ENCODE measurements around the gene SEC11A.
"Not testable (repeated sequence)": the region's sequence is repeated elsewhere in the genome, so short reads cannot be mapped to it uniquely, and the experiment has no call there.

SEC11A gene

DNA sequence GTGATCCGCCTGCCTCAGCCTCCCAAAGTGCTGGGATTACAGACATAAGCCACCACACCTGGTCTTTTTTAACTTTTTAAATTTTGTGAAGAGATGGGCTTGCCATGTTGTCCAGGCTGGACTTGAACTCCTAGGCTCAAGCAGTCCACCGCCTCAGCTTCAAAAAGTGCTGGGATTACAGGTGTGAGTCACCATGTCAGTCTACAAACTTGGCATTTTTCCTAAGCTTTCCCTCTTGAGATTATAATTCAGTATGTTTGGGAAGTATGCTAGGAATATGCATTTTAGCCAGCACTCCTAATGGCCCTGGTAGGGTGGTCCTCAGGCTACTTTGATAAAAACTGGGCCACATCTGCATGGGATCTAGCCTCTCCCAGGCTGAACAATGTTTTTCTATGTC is 66.2 kb downstream of the SEC11A start:
- DNase-seq (ENCODE audit: low read depth), result no peak
- H3K4me3 ChIP-seq (ENCODE audit: low read depth, low read length), result no peak overlapping the region

DNA sequence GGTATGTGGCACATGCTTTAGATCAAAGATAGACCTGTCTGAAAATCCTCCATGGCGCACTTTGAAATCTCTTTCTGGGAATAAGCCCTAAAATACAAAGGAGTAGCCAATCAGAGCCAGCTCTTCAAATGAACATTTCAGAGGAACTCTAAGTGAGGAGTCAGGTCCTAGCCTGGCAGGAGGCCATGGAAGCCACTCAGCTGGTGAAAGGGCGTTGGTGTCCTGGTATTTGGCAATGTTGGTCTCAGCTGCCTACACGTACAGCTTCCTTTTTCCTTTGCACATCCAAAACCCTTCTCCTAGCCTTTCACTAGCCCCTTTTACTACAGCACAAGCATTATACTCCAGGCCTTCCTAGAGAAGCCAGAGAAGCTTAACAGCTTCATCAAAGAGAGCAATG is 67.4 kb downstream of the SEC11A start:
- no peak for DNase-seq (ENCODE audit: low read depth)
- H3K4me3 ChIP-seq (ENCODE audit: low read depth, low read length), result no peak overlapping the region

- no peak overlapping the region for H3K4me3 ChIP-seq (ENCODE audit: low read depth, low read length)
- no peak for DNase-seq (ENCODE audit: low read depth)
Measured at GRCh38 chr15:84647726-84648125, 68.2 kb downstream of the SEC11A start.

- no peak overlapping the region for H3K4me3 ChIP-seq (ENCODE audit: low read depth, low read length)
- DNase-seq (ENCODE audit: low read depth), result no peak
Measured at GRCh38 chr15:84645997-84646396, 69.9 kb downstream of the SEC11A start.

DNA sequence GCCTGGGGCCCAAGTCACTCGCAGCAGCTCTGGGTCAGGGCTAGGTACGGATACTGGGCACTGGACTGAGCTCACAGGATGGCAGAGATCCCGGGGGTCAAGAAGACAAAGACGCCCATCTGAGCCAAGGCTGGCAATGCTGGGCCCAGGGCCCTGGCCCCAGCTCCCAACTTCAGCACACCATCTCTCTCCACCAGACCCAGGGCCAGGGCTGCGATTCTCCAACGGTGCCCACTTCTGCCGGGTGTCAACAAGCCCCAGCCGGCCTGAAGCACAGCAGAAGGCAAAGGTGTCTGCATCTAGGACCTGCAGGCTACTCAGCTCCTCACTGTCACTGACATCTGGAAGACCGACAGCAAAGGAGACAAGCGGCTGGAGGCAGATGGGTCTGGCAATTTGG is 70.4 kb downstream of the SEC11A start:
- no peak overlapping the region for H3K4me3 ChIP-seq (ENCODE audit: low read depth, low read length)
- no peak for DNase-seq (ENCODE audit: low read depth)

- no peak for DNase-seq (ENCODE audit: low read depth)
- no peak overlapping the region for H3K4me3 ChIP-seq (ENCODE audit: low read depth, low read length)
Measured at GRCh38 chr15:84643838-84644237, 72.1 kb downstream of the SEC11A start.

DNA sequence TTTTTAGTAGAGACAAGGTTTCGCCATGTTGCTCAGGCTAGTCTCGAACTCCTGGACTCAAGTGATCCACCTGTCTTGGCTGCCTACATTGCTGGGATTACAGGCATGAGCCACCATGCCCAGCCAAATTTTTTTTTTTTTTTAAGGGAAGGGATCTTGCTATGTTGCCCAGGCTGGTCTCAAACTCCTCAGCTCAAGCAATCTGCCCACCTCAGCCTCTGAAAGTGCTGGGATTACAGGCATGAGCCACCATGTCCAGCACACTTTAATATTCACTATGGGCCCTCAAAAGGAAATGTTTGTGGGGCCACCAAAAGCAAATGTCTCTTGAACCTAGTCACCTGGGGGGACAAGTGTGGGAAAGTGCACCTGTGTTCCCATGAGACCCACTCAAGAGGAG is 73.3 kb downstream of the SEC11A start:
- H3K4me3 ChIP-seq (ENCODE audit: low read depth, low read length); DNase-seq (ENCODE audit: low read depth): not testable (repeated sequence)

- not testable (repeated sequence) for DNase-seq (ENCODE audit: low read depth); H3K4me3 ChIP-seq (ENCODE audit: low read depth, low read length)
Measured at GRCh38 chr15:84641871-84642270, 74.1 kb downstream of the SEC11A start.

DNA sequence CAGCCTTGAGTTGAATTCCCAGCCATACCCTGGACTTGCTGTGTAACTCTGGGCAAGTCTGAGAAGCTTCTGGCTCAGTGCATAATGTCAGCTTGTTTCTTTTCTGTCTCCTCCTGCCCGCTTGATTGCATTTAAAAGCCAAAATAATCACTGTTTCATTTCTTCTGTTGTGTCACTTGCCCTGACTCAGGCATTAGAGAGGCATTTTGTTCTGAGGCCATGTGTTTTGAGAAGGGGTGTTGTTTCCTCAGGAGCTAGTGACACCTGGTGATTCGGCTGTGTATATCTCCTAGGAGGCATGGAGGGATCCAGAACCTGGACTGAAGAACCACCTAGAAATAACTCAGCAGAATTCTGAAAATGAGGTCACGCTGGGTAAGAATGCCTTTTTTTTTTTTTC is 77.8 kb downstream of the SEC11A start:
- DNase-seq (ENCODE audit: low read depth), result no peak
- H3K4me3 ChIP-seq (ENCODE audit: low read depth, low read length), result no peak overlapping the region

GRCh38 chr15:84634228-84634837 is 81.6 kb downstream of the SEC11A start:
- DNase-seq (ENCODE audit: low read depth), result no peak

GRCh38 chr15:84633311-84634227 is 82.4 kb downstream of the SEC11A start:
- H3K4me3 ChIP-seq (ENCODE audit: low read depth, low read length), result peak overlapping the region; percentile 70
- peak; percentile 38 for DNase-seq (ENCODE audit: low read depth)

More at GRCh38 chr15:84634228-84634837, 81.6 kb downstream of the SEC11A start:
- peak overlapping the region; percentile 70 for H3K4me3 ChIP-seq (ENCODE audit: low read depth, low read length)

DNA sequence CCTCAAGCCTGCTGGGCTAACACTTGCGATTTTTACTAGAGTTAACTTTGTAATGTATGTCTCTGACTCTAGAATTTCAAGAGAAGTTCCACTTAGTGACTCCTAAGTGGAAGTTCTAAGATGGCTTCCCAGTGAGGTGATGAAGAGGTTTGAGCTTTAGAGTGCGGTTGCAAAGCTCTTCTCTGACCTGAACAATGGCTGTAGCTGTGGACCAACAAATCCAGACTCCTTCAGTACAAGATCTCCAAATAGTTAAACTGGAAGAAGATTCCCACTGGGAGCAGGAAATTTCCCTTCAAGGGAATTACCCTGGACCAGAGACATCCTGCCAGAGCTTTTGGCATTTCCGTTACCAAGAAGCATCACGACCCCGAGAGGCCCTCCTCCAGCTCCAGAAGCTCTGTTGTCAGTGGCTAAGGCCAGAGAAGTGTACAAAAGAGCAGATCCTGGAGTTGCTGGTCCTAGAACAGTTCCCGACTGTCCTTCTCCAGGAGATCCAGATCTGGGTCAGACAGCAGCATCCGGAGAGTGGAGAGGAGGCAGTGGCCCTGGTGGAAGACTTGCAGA is 84.2 kb downstream of the SEC11A start:
- peak overlapping the region; percentile 70 for H3K4me3 ChIP-seq (ENCODE audit: low read depth, low read length)
- no peak for DNase-seq (ENCODE audit: low read depth)

DNA sequence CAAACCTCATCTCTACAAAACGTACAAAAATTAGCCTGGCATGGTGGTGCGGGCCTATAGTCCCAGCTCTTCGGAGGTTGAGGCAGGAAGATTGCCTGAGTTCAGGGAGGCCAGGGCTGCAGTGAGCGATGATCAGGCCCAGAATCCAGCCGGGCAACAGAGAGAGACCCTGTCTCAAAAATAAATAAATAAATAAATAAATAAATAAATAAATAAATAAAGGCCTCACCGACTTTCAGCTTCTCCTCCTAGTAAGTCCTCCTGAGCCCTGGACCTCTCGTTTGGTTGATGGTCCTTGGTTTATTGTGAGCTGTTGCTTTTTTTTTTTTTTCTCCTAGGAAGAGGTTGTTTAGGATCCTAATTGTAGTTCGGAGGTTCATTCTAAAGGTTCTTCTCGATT is 86.9 kb downstream of the SEC11A start:
- DNase-seq (ENCODE audit: low read depth), result no peak
- H3K4me3 ChIP-seq (ENCODE audit: low read depth, low read length), result no peak overlapping the region

DNA sequence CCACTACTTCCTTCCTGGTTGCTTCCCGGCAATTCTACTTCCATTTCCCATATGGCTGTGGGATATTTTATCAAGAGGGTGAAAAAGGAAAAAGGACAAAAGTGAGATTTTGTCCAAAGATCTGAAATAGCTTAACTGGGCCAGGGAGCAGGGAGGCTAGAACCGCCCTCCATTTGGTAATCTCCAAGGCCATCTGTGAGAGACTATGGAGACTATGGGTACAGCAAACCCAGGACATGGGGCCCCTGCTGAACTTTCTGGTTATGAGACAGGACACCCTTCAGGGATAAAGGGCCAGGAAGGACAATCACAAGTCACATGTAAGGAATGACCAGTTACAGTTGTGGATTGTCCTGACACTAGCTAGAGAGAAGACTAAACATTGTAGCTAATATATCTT is 90.8 kb downstream of the SEC11A start:
- no peak overlapping the region for H3K4me3 ChIP-seq (ENCODE audit: low read depth, low read length)
- DNase-seq (ENCODE audit: low read depth), result no peak

DNA sequence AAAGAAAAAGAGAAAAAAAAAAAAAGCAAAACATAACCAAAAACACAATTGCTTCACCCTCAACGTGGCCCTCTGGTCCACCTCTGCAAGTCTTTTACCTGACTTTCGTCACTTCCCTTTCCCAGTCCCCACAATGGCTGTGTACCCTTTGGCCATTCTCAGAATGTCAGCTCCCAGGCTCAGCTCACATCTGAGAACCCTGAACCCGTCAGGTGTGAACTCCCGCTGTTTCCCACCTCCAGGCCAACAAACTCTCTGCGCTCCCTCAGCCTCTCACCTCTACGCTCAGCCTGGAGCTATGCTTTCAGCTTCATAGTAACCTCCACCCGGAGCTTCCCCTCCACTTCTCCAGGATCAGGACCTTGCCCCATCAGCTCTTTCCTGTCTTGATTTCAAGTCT is 91.6 kb downstream of the SEC11A start:
- H3K4me3 ChIP-seq (ENCODE audit: low read depth, low read length), result no peak overlapping the region
- no peak for DNase-seq (ENCODE audit: low read depth)

DNA sequence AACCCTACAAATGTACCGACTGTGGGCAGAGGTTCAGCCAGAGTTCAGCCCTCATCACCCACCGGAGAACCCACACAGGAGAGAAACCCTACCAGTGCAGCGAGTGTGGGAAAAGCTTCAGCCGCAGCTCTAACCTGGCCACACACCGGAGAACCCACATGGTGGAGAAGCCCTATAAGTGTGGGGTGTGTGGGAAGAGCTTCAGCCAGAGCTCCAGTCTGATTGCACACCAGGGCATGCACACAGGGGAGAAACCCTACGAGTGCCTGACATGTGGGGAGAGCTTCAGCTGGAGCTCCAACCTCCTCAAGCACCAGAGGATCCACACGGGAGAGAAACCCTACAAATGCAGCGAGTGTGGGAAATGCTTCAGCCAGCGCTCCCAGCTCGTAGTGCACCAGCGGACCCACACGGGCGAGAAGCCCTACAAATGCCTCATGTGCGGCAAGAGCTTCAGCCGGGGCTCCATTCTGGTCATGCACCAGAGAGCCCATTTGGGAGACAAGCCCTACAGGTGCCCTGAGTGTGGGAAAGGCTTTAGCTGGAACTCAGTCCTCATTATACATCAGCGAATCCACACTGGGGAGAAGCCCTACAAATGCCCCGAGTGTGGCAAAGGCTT is 94.5 kb downstream of the SEC11A start:
- no peak overlapping the region for H3K4me3 ChIP-seq (ENCODE audit: low read depth, low read length)
- DNase-seq (ENCODE audit: low read depth), result no peak

DNA sequence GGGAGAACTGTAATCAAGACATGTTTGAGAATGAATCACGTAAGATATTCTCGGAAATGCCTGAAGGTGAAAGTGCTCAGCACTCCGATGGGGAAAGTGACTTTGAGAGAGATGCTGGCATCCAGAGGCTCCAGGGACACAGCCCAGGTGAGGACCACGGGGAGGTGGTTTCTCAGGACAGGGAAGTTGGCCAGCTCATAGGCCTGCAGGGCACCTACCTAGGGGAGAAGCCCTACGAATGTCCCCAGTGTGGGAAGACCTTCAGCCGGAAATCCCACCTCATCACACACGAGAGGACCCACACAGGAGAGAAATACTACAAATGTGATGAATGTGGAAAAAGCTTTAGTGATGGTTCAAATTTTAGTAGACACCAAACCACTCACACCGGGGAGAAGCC is 95.3 kb downstream of the SEC11A start:
- DNase-seq (ENCODE audit: low read depth), result no peak
- no peak overlapping the region for H3K4me3 ChIP-seq (ENCODE audit: low read depth, low read length)
